Smooth muscle cell (in vitro differentiated cells): Measurements from ENCODE around the gene DIP2B. TPM values are rescaled to one million over a fixed set of nuclear protein-coding genes. Genes with fewer than 3 reads are reported as not detected.

Source experiments
- DNase-seq: peaks from one replicate; lab custom pipeline; 2025; ENCODE audit not compliant: unreplicated experiment; lab: John Stamatoyannopoulos, UW
- H2AFZ ChIP-seq: fragments of 200-600 bp; sonication (generic); 2 replicates; pipeline ENCODE4 v1.6.0; 2016; ENCODE audit warnings: antibody characterized with exemption, low read depth, mild to moderate bottlenecking
- H3F3A ChIP-seq: fragments of 200-600 bp; sonication (generic); 2 replicates; pipeline ENCODE4 v1.6.0; 2017; ENCODE audit warnings: antibody characterized with exemption, low read depth
- H3K27ac ChIP-seq: fragments of 200-600 bp; sonication (generic); 2 replicates; pipeline ENCODE4 v1.5.1; 2016; ENCODE audit warnings: low read depth, mild to moderate bottlenecking
- H3K27me3 ChIP-seq: fragments of 200-600 bp; sonication (generic); 2 replicates; pipeline ENCODE4 v1.6.1; 2016; ENCODE audit warnings: low read depth, mild to moderate bottlenecking
- H3K36me3 ChIP-seq: fragments of 200-600 bp; sonication (generic); 2 replicates; pipeline ENCODE4 v1.5.1; 2016; ENCODE audit warnings: low read depth
- H3K4me1 ChIP-seq: fragments of 200-600 bp; sonication (generic); 2 replicates; pipeline ENCODE4 v1.5.1; 2016; ENCODE audit warnings: low read depth
- H3K4me2 ChIP-seq: fragments of 200-600 bp; sonication (generic); 2 replicates; pipeline ENCODE4 v1.6.0; 2016; ENCODE audit warnings: mild to moderate bottlenecking
- H3K4me3 ChIP-seq: fragments of 200-600 bp; sonication (generic); 2 replicates; pipeline ENCODE4 v1.5.1; 2016; ENCODE audit warnings: mild to moderate bottlenecking
- H3K79me2 ChIP-seq: fragments of 200-600 bp; sonication (generic); 2 replicates; pipeline ENCODE4 v1.6.0; 2016; ENCODE audit warnings: low read depth, mild to moderate bottlenecking
- H3K9ac ChIP-seq: fragments of 200-600 bp; sonication (generic); 2 replicates; pipeline ENCODE4 v1.6.0; 2016; ENCODE audit warnings: low read depth
- H3K9me3 ChIP-seq: fragments of 200-600 bp; sonication (generic); replicated peaks from 2 replicates; pipeline ENCODE4 v1.5.1; 2016; ENCODE audit warnings: low read depth
- H4K20me1 ChIP-seq: fragments of 200-600 bp; sonication (generic); 2 replicates; pipeline ENCODE4 v1.6.0; 2016; ENCODE audit warnings: low read depth
- whole genome bisulfite sequencing: methylation state at CpG from one replicate; pipeline ENCODE4 v1.1.7; 2016; ENCODE audit warnings: low lambda C conversion rate; 5-methylcytosine and 5-hydroxymethylcytosine counted together
- polyA plus RNA-seq: library from polyadenylated mRNA; unstranded; fragments of >200 nt; fragmentation: Nextera tagmentation; extraction: Ambion mirVana; gene quantifications from 2 replicates; pipeline ENCODE4 v1.2.1, GENCODE V29; 2016
- total RNA-seq: library from RNA; depleted of rRNA; stranded (reverse); fragments of >200 nt; gene quantifications from 2 replicates; pipeline ENCODE4 v1.2.3, GENCODE V29; 2014
- TF ChIP-seq, protein P1 (sequence below): fragments of 200-600 bp; sonication (generic); IDR thresholded peaks from 2 replicates; pipeline ENCODE4 v1.5.1; 2017; ENCODE audit warnings: borderline replicate concordance, mild to moderate bottlenecking, antibody characterized with exemption; ENCODE audit not compliant: insufficient read depth, poor library complexity, severe bottlenecking

Gene DIP2B
- total and polyA plus RNA-seq, 2 experiments from 2014 or later, result 5.8 to 35.2 TPM

DNA sequence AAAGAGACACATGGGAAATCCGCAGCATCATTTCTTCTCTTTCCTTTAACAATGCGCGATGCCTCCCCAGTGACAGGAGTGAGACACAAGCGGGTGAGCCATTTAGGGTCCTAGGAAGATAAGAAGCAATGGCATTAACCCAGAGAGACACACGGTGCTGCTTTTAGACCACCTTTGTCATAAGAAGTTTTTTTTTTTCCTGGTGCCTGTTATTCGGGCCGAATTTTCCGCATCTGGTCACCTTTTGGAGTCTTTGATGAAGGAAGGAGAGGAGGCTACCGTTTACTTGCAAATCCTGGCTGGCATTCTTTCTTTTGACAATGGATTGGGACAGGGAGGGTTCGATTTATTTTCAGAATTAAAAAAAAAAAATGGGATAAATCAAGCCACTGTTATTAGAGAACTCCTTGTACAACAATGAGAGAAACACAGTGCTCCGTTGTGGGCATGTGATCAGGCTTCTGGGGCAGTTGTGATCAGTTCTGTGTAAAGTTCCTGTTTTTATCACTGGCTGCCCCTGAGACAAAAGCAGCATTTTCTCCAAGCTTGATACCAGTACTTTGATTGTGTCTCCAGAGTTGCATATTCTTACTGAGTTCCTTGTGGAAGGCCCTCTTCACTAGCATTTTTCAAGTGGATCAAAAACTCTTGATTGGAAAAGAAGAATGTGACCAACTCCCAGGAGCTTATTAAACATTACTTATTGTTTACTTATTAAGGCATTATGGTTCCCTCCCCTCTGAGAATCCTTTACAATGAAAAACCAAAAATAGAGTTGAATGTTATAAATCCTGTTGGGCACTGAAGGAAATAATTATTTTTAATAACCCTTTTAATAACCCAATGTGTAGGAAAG lies 1.1 kb downstream of the DIP2B start:
- DNase-seq, result no peak
- Histone ChIP-seq H2AFZ (peak overlapping the region; percentile 35), H3K4me3 (peak overlapping the region; percentile 70), H3K9ac (peak overlapping the region; percentile 88), H3K4me1 (peaks cover 20% of the 10 kb centered on the region), H3K9me3 (no peaks in the 10 kb centered on the region), H3K27ac (peak overlapping the region; percentile 76), H3F3A (no peaks in the 10 kb centered on the region), H3K4me2 (peak overlapping the region; percentile 99), H3K27me3 (no peaks in the 10 kb centered on the region), H4K20me1 (peaks cover 41% of the 10 kb centered on the region), H3K36me3 (no peaks in the 10 kb centered on the region), H3K79me2 (peaks cover 58% of the 10 kb centered on the region)
- TF ChIP-seq, protein P1, sequence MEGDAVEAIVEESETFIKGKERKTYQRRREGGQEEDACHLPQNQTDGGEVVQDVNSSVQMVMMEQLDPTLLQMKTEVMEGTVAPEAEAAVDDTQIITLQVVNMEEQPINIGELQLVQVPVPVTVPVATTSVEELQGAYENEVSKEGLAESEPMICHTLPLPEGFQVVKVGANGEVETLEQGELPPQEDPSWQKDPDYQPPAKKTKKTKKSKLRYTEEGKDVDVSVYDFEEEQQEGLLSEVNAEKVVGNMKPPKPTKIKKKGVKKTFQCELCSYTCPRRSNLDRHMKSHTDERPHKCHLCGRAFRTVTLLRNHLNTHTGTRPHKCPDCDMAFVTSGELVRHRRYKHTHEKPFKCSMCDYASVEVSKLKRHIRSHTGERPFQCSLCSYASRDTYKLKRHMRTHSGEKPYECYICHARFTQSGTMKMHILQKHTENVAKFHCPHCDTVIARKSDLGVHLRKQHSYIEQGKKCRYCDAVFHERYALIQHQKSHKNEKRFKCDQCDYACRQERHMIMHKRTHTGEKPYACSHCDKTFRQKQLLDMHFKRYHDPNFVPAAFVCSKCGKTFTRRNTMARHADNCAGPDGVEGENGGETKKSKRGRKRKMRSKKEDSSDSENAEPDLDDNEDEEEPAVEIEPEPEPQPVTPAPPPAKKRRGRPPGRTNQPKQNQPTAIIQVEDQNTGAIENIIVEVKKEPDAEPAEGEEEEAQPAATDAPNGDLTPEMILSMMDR, result no peak
- WGBS, result 3% methylated on average over 11 of the region's 11 CpGs

DNA sequence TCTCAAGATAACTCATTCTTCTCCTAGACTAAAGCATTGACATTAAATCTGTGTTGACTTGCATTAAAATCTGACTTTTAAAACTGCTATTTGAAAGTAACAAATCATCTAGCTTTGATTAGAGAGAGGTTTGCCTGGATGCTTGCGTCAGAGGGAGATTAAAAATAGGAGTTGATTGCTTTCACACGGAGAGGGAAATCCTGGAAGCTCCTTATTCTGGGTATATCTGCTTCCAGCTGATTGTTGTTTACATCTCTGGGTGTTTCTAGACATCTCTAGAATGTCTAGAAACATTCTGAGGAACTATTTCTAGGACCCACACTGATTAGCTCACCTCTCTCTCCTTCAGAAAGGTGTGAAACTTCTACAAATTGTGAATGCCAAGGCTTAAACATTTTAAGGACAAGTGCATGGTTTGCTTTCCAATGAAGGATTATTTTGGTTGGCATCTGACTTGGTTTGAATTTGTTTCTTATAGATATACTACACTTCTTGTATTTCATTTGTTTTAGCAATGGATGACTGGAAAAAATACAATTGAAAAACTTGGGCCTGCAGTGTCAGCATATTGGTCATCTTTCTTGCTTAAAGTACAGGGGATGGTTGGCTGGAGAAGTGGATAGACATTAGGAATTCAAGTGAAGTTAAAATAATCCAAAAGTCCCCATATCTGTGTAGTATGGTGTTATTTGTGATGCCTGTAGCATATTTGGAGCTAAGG lies 2.1 kb downstream of the DIP2B start:
- Histone ChIP-seq H3K9me3 (no peaks in the 10 kb centered on the region), H3K4me1 (peaks cover 20% of the 10 kb centered on the region), H3K4me3 (peak overlapping the region; percentile 70), H4K20me1 (peaks cover 47% of the 10 kb centered on the region), H3K27ac (peak overlapping the region; percentile 76), H3K9ac (peak overlapping the region; percentile 88), H3F3A (no peaks in the 10 kb centered on the region), H3K36me3 (no peaks in the 10 kb centered on the region), H3K4me2 (peak overlapping the region; percentile 99), H3K79me2 (peaks cover 67% of the 10 kb centered on the region), H3K27me3 (no peaks in the 10 kb centered on the region), H2AFZ (no peak overlapping the region)
- WGBS, result 13% methylated on average over 2 of the region's 2 CpGs
- TF ChIP-seq, protein P1, result no peak
- no peak for DNase-seq

DNA sequence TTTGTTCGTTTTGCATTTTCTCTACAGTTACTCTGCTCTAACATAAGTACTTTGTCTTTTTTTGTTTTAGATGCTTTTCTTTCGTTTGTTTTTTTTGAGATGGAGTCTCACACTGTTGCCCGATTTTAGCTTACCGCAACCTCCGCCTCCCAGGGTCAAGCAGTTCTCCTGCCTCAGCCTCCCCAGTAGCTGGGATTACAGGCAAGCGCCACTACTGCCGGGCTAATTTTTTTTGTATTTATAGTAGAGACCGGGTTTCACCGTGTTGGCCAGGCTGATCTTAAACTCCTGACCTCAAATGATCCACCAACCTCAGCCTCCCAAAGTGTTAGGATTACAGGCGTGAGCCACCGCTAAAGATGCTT lies 2.7 kb downstream of the DIP2B start:
- Histone ChIP-seq H3K79me2 (peaks cover 72% of the 10 kb centered on the region), H3K9ac (peak overlapping the region; percentile 88), H3K27me3 (no peaks in the 10 kb centered on the region), H3K4me2 (peak overlapping the region; percentile 99), H3K4me1 (peaks cover 20% of the 10 kb centered on the region), H3K36me3 (no peaks in the 10 kb centered on the region), H3K9me3 (no peaks in the 10 kb centered on the region), H2AFZ (no peak overlapping the region), H3K4me3 (peak overlapping the region; percentile 70), H3K27ac (peak overlapping the region; percentile 76), H3F3A (no peaks in the 10 kb centered on the region), H4K20me1 (peaks cover 52% of the 10 kb centered on the region)
- 82% methylated on average over 11 of the region's 11 CpGs for WGBS
- DNase-seq, result no peak
- TF ChIP-seq, protein P1, result no peak
